ENCODE data around the gene POLR2C.

DNA sequence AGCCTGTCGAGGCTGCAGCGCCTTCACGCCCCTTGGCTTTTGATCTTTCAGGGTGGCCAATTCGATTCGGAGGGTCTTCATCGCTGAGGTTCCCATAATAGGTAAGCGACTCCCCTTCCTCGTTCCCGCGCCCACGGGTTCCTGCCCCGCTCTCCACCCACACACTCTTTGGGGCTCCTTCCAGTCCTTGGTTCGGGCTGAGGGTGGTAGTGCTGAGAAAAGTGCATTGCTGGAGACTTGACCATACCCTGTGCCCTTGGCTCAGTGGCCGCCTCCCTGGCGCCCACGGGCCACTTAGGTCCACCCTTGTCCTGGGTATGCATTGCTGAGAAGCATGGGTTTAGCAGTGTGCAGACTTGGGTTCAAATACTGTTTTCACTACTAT, 491 bp downstream of the POLR2C start:
- TF ChIP-seq CTCF (conservative IDR thresholded peaks at IDR 0.05; ENCODE audit: low read length): no peak
- no peak for TF ChIP-seq EZH2phosphoT487 (IDR thresholded peaks at IDR 0.05; ENCODE audit: borderline replicate concordance)

Measured in Loucy (cell line).